Measurements from ENCODE around the gene OSBP2.

DNA sequence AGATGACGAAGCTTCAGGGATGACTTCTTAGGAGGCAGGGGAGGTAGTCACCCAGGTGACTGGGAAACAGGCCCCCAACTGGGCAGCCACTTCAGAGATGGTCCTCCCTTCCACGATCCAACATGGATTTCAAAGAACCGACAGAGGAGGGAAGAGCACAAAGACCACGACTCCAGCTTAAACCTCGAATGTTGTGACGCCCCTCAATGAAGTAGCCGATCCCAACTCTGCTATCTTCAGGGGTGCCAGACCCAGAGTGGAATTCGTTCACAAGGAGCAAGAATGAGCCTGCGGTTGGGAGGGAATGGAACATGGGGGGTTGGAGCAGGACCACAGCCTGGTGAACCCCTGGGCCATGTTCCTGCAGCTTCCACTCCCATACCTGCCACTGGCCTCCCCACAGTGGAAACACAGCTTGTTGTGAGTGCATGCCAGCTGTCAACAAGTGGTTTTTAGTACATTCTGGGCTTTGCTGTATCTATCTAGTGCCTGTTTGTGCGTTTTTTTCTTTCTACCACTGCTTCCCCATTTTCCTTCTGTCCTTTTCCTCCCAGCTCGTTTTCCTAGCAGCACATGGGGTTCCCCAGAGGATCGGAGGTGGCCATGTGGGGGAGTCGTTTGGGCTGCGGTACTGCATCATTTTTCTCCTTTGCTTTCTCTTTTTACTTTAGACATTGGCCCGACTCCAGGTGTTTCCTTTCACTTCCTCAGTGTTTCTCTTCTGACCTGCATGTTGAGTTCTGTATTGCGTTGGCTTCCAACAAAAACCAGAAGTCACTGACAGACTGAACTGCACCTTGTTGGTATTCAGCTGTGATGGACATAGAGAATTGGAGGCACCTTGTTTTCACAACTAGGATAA, 208.1 kb downstream of the OSBP2 start:
- TF ChIP-seq, protein P1, sequence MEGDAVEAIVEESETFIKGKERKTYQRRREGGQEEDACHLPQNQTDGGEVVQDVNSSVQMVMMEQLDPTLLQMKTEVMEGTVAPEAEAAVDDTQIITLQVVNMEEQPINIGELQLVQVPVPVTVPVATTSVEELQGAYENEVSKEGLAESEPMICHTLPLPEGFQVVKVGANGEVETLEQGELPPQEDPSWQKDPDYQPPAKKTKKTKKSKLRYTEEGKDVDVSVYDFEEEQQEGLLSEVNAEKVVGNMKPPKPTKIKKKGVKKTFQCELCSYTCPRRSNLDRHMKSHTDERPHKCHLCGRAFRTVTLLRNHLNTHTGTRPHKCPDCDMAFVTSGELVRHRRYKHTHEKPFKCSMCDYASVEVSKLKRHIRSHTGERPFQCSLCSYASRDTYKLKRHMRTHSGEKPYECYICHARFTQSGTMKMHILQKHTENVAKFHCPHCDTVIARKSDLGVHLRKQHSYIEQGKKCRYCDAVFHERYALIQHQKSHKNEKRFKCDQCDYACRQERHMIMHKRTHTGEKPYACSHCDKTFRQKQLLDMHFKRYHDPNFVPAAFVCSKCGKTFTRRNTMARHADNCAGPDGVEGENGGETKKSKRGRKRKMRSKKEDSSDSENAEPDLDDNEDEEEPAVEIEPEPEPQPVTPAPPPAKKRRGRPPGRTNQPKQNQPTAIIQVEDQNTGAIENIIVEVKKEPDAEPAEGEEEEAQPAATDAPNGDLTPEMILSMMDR (IDR thresholded peaks at IDR 0.05; ENCODE audit: low read depth, low read length) = no peak; the same call in 1 of the 2 replicates
- no peak for TF ChIP-seq EZH2phosphoT487 (IDR thresholded peaks at IDR 0.05; ENCODE audit: low read depth)

Data from OCI-LY3 (cell line).